Measurements from ENCODE around the gene ANKDD1A. TPM values are rescaled to one million over a fixed set of nuclear protein-coding genes. Genes with fewer than 3 reads are reported as not detected.

The ANKDD1A gene
- total RNA-seq, 1 experiment from 2014 or later: 6.1 TPM

- TF ChIP-seq, protein P1, sequence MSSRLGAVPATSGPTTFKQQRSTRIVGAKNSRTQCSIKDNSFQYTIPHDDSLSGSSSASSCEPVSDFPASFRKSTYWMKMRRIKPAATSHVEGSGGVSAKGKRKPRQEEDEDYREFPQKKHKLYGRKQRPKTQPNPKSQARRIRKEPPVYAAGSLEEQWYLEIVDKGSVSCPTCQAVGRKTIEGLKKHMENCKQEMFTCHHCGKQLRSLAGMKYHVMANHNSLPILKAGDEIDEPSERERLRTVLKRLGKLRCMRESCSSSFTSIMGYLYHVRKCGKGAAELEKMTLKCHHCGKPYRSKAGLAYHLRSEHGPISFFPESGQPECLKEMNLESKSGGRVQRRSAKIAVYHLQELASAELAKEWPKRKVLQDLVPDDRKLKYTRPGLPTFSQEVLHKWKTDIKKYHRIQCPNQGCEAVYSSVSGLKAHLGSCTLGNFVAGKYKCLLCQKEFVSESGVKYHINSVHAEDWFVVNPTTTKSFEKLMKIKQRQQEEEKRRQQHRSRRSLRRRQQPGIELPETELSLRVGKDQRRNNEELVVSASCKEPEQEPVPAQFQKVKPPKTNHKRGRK (CRISPR knock-in tag; IDR thresholded peaks at IDR 0.05; ENCODE audit: borderline replicate concordance): no peak
- TF ChIP-seq, protein P2, sequence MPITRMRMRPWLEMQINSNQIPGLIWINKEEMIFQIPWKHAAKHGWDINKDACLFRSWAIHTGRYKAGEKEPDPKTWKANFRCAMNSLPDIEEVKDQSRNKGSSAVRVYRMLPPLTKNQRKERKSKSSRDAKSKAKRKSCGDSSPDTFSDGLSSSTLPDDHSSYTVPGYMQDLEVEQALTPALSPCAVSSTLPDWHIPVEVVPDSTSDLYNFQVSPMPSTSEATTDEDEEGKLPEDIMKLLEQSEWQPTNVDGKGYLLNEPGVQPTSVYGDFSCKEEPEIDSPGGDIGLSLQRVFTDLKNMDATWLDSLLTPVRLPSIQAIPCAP (CRISPR knock-in tag; IDR thresholded peaks at IDR 0.05): no peak
Observed at GRCh38 chr15:64884679-64885078, 27.0 kb upstream of the ANKDD1A start (continued).

- TF ChIP-seq SP1 (CRISPR knock-in tag; conservative IDR thresholded peaks at IDR 0.05): no peak
- no peak for TF ChIP-seq SMAD3 (CRISPR knock-in tag; IDR thresholded peaks at IDR 0.05; ENCODE audit: borderline replicate concordance)
- no peak for TF ChIP-seq RELA (CRISPR knock-in tag; IDR thresholded peaks at IDR 0.05; ENCODE audit: borderline replicate concordance)
- TF ChIP-seq, protein P3, sequence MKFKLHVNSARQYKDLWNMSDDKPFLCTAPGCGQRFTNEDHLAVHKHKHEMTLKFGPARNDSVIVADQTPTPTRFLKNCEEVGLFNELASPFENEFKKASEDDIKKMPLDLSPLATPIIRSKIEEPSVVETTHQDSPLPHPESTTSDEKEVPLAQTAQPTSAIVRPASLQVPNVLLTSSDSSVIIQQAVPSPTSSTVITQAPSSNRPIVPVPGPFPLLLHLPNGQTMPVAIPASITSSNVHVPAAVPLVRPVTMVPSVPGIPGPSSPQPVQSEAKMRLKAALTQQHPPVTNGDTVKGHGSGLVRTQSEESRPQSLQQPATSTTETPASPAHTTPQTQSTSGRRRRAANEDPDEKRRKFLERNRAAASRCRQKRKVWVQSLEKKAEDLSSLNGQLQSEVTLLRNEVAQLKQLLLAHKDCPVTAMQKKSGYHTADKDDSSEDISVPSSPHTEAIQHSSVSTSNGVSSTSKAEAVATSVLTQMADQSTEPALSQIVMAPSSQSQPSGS (CRISPR knock-in tag; IDR thresholded peaks at IDR 0.05; ENCODE audit: borderline replicate concordance, low read depth): no peak
- no peak for TF ChIP-seq JUN (CRISPR knock-in tag; IDR thresholded peaks at IDR 0.05)
- TF ChIP-seq STAT6 (CRISPR knock-in tag; conservative IDR thresholded peaks at IDR 0.05; ENCODE audit: low read depth): no peak
- no peak for TF ChIP-seq ESRRA (CRISPR knock-in tag; IDR thresholded peaks at IDR 0.05; ENCODE audit: borderline replicate concordance)
- TF ChIP-seq E2F1 (CRISPR knock-in tag; IDR thresholded peaks at IDR 0.05): no peak
- no peak for TF ChIP-seq ZNF423 (CRISPR knock-in tag; IDR thresholded peaks at IDR 0.05)
- ATAC-seq (no peak), DNase-seq (ENCODE audit: low spot score) (no peak)
- Mint-ChIP-seq H3K4me3 (no peak overlapping the region), H3K27me3 (ENCODE audit: low read depth) (no peaks in the 10 kb centered on the region), H3K4me1 (peaks cover 21% of the 10 kb centered on the region), H3K36me3 (no peaks in the 10 kb centered on the region), H3K9me3 (no peaks in the 10 kb centered on the region), H3K27ac (no peak overlapping the region)
- CTCF ChIA-PET: interaction anchor here (0.6 to 1.3 kb wide), 3 partner anchors 17 to 53 kb away, joined by 3 read pairs; no protein-coding TSS in a partner anchor
- POLR2A ChIA-PET: no interaction called here
Observed at GRCh38 chr15:64888336-64888735, 23.4 kb upstream of the ANKDD1A start.

- TF ChIP-seq OVOL2 (CRISPR knock-in tag; IDR thresholded peaks at IDR 0.05; ENCODE audit: borderline replicate concordance): no peak
- TF ChIP-seq, protein P4, sequence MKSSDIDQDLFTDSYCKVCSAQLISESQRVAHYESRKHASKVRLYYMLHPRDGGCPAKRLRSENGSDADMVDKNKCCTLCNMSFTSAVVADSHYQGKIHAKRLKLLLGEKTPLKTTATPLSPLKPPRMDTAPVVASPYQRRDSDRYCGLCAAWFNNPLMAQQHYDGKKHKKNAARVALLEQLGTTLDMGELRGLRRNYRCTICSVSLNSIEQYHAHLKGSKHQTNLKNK (CRISPR knock-in tag; IDR thresholded peaks at IDR 0.05): no peak
- TF ChIP-seq ZNF138 (CRISPR knock-in tag; conservative IDR thresholded peaks at IDR 0.05): no peak
- no peak for TF ChIP-seq FOXP4 (CRISPR knock-in tag; IDR thresholded peaks at IDR 0.05)
- no peak for TF ChIP-seq NR1H2 (CRISPR knock-in tag; IDR thresholded peaks at IDR 0.05)
- TF ChIP-seq JUN (CRISPR knock-in tag; IDR thresholded peaks at IDR 0.05): no peak
- no peak for TF ChIP-seq FOXK1 (CRISPR knock-in tag; IDR thresholded peaks at IDR 0.05)
- ATAC-seq (no peak), DNase-seq (ENCODE audit: low spot score) (no peak)
- H3K27me3 Mint-ChIP-seq (ENCODE audit: low read depth): no peaks in the 10 kb centered on the region
- no peaks in the 10 kb centered on the region for H3K9me3 Mint-ChIP-seq
- CTCF ChIA-PET: interaction anchor here (0.6 kb wide), 1 partner anchor 56 kb away, joined by 3 read pairs; no protein-coding TSS in a partner anchor
- no peak overlapping the region for H3K4me3 Mint-ChIP-seq
- H3K36me3 Mint-ChIP-seq: no peaks in the 10 kb centered on the region
- POLR2A ChIA-PET: no interaction called here
- H3K4me1 Mint-ChIP-seq: peaks cover 45% of the 10 kb centered on the region
- no peak overlapping the region for H3K27ac Mint-ChIP-seq
Observed at GRCh38 chr15:64891561-64891960, 20.1 kb upstream of the ANKDD1A start.

Data from WTC11 (cell line).